ENCODE measurements around the gene SLC5A1.
A peak's percentile ranks its signal among the peaks of the same experiment; 100 is the strongest.
"Not testable (repeated sequence)": the region's sequence is repeated elsewhere in the genome, so short reads cannot be mapped to it uniquely, and the experiment has no call there.

The SLC5A1 gene

DNA sequence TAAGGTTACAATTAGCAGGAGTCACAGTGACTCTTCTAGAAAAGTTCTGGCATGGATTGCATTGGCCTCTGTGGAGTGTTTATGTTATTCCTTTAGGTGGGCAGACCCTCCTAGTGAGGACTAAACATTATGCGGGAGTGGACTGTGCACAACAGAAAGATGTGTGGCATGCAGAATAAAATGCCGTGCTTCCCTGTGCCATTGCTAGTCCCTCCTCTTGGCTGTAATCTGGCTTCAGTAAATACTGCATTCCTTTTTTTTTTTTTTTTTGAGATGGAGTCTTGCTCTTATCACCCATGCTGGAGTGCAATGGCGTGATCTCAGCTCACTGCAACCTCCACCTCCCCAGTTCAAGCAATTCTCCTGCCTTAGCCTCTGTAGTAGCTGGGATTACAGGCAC, 45.0 kb downstream of the SLC5A1 start:
- no peak for DNase-seq (ENCODE audit: low read depth)

DNA sequence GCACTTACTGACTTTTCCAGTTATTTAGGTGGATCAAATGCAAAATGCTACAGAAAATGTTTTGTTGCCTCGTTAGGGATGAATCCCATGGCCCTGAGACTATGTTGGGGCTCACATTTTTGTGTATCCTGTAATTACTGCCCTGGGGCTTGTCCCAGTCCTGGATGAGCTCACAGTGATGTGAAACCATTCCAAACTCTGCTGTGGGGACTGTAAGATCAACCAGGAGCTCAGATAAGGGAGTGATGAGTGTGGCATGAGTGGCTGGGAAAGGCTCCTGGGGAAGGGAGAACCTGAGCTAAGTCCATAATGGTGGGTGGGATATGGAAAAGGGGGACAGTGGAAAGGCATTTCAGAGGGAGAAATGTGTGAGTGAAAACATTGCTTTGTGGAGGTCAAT, 54.0 kb downstream of the SLC5A1 start:
- DNase-seq (ENCODE audit: low read depth) = no peak

DNA sequence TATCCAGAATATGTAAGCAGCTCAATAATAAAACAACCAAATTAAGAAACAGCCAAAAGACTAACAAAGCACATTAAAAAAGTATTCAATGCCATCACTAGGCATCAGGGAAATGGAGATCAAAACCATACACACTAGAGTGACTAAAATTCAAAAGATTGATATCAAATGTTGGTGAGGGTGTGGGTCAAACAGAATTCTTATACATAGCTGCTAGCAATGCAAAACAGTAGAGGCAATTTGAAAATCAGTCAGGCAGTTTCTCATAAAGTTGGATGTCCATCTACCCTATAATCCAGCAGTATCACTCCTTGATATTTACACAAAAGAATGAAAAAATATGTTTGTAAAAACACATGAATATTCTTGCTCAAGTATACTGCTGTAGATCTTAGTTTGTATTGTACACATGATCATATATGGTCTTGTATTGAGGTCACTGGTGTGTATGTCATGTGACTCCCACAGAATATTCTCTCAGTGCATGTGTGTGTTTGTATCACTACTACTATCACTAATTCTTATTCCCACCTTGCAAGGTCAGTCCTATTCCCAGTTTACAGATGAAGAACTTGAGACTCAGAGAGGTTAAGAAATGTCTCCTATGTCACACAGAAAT, 54.9 kb downstream of the SLC5A1 start:
- no peak for DNase-seq (ENCODE audit: low read depth)

DNA sequence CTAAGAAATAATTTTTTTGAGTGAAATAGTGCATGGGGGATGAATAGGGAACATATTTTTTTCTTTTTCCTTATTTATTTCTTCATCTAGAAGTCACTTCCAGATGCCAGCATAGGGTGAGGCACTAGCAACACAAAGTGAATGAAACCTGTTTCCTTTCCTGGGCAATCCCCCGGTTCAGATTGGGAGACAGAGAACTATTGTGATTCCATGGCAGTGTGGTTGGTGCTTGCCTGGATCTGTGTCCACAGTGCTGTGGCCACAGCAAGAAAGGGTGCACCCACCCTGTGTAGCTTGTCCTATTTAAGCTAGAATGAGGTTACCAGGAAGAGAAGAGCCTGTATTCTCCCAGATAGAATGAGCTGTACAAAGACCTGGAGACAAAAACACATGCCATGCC, 57.6 kb downstream of the SLC5A1 start:
- DNase-seq (ENCODE audit: low read depth) = no peak

DNA sequence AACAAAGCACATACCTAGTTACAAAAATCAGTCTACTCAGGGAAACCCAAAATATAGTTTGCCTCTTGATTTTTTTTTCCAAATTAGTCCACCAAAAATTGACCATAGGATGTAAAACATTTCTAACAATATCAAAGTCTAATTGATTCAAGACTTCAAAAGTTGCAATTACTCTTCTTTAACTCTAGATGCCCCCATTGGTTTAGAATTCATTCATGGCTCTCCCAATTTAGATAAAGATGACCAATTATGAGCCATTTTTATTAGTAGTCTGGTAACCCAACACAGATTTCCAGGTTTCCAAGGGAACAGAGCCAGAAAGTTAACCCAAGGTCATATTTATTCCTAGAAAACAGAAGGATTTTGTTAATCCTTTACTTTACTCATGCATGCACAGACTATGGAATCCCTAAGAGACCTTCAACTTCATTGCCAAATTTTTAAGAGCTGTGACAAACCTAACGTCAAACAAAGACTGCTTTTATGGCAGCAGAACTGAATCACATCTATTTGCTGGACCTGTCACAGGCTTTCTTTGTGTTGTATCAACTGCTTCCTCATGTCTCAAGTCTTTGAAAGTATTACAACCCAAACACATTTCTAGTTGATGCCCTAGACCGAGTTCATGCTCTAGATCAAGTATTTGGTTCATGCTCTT, 60.7 kb downstream of the SLC5A1 start:
- peak; percentile 2 for DNase-seq (ENCODE audit: low read depth)

DNA sequence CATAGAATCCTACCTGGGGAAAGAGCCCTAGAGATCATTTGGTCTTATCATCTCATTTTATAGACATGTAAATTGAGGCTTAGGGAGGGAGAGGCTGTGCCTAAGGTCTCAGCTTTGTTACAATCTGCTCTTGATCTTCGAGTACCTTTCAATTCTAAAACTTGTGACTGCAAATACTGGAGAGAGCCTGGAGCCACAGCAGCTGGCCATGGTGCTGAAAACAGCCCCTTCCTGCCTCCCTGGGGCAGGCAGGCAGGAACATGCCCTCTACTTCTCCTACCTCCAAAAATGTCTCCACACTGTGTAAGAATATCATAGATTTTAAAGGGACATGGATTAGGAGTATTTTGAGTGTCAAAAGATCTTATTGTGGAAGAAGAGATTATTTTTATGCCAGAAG, 63.9 kb downstream of the SLC5A1 start:
- no peak for DNase-seq (ENCODE audit: low read depth)

DNA sequence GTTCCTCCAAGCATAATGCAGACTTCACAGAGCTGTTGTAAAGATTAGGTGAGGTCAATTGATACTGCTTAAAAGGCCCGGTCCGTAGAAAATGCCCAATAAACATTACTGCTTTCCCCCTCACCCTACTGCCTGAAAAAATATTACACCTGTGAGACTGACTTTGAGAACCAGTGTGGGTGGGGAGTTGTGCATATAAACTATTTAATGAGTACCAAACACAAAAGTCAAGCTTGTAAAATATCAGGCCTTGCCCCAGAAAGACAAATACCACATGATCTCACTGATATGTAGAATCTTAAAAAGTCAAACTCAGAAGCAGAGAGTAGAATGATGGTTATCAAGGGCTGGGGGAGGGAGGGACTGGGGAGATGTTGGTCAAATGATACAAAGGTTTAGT, 69.3 kb downstream of the SLC5A1 start:
- DNase-seq (ENCODE audit: low read depth) = no peak

DNA sequence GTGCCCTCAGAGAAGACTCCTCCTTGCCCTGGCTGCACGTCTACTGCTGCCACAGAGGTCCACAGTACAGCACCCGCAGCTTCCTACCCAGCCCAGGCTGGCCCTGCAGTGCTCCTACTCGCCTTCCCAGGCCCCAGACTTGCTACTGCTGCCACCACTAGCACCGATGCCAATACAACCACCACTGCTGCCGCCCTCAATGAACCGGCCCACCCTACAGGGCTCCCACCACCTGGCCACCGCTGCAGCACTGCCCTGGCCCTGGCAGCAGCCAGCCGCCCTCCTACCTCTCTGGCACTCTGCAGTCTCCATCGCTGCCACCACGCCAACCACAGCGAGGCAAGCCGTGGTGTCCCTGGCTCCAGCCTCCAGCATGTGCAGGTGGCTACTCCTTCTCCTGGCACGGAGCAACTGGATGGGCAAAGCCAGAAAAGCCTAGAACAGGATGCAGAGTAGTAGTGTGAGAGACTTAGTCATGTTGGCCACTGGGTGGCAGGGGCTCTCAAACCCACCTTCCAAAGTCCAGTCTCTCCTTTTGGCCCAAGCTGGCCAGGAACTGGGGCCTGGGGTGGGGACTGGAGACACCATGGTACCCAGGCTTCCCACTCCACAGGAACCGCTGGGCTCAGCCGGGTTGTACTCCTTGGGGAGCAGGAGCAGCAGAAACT, 76.6 kb downstream of the SLC5A1 start:
- no peak for DNase-seq (ENCODE audit: low read depth)

DNA sequence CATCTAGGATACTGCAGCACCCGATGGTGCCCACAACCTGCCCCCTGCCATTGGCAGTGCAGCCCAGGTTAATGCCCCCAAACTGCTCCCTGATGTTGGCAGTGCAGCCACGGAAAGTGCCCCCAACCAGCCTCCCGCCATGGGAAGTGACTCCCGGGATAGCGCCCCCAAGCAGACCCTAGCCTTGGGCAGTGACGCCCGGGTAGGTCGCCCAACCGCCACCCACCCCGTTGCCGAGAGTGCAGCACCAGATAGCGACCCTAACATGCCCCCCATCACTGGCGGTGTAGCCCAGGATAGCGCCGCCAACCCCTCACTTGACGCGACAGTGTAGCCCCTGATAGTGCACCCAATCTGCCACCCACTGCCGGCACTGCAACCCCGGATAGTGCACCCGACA, 77.5 kb downstream of the SLC5A1 start:
- no peak for DNase-seq (ENCODE audit: low read depth)

DNA sequence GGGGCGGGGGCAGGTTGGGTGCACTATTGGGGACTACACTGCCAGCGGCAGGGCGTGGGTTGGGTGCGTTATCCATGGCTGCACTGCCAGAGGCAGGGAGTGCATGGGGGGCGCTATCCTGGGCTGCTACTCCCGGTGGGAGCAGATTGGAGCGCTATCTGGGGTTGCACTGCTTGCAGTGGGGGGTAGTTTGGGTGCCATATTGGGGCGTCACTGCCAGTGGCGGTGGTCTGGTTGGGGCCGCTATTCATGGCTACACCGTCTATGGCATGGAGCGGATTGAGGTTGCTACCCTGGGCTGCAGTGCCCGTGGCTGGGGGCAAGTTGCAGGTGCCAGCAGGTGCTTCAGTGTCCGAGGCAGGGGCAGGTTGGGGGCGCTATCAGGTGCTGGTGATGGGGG, 79.8 kb downstream of the SLC5A1 start:
- DNase-seq (ENCODE audit: low read depth) = no peak

DNA sequence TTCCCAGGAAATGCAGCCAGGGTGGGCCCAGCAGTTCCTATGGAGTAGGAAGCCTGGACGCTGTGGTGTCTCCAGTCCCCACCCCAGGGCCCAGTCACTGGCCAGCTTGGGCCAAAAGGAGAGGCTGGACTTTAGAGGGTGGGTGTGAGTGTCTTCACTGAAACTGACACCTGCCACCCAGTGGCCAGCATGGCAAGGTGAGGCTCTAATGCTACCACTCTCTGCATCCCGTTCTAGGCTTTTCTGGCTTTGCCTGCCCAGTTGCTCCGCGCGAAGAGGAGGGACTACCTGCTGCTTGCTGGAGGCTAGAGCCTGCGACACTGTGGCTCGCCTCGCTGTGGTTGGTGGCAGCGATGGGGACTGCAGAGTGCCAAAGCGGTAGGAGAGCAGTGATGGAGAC, 80.6 kb downstream of the SLC5A1 start:
- DNase-seq (ENCODE audit: low read depth) = no peak

DNA sequence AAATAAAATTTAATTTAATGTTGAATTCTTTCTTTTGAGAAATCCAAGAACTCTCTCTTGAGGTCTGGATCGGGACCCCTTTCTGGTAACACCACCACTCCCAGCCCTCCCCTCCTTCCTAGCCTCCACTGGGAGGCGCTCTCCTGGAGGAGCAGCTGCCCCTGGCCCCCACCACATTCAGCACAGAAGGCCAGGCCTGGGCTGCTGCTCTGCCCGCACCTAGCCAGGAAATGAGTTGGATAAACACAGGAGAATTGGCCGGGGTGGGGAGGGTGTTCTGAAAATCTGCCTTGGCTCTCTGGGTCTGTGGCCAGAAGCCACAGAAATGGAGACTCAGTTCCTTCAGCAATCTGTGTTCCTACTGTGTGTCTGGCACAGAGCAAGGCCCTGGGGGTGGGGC, 84.8 kb downstream of the SLC5A1 start:
- DNase-seq (ENCODE audit: low read depth) = no peak

DNA sequence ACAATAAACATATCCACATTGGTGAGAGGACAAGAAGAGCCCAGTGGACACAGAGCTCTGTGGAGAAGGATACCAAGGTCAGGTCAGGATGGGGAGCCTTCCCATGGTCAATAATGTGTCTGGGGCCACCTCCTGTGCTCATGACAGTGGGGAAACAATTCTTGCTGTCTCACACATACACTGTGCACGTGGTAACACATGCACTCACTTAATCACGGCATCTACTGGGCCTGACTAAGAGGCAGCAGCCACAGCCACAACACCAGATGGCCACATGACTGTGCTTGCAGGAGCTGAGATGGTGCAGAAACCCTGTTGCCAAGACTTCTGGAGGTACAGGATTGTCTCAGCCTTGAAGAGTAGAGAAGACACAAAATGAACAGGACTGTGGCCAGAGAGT, 87.4 kb downstream of the SLC5A1 start:
- no peak for DNase-seq (ENCODE audit: low read depth)

DNA sequence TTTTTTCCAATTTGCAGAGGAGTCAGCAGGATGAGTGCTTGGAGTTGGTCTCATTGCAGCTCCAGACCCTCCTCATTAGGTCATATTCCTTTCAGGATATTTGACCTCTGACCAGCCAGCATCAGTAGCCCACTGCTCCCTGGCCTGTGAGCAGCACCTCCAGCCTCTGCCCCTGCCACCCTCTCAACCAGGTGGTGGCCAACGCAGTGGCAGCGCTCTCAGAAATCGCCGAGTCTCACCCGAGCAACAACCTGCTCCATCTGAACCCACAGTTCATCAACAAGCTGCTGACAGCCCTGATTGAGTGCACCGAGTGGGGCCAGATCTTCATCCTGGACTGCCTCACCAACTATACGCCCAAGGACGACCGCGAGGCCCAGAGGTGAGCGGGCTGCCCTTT, 89.1 kb downstream of the SLC5A1 start:
- DNase-seq (ENCODE audit: low read depth) = no peak

DNA sequence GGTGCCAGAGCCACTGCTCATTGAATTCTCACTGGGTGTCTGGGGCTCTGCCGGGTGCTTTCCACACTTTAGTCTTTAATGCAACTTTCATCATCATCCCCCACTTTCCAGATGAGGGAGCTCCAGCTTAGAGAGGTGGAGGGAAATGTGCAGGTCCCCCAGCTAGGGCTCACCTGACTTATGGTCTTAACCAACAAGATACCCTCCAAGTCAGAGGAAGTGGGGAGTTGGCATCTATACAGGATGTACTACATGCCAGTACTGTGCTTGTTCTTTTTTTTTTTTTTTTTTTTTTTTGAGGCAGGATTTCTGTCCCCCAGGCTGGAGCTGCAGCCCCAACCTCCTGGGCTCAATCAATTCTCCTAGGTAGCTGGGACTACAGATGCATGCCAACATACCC, 89.7 kb downstream of the SLC5A1 start:
- DNase-seq (ENCODE audit: low read depth) = no peak

DNA sequence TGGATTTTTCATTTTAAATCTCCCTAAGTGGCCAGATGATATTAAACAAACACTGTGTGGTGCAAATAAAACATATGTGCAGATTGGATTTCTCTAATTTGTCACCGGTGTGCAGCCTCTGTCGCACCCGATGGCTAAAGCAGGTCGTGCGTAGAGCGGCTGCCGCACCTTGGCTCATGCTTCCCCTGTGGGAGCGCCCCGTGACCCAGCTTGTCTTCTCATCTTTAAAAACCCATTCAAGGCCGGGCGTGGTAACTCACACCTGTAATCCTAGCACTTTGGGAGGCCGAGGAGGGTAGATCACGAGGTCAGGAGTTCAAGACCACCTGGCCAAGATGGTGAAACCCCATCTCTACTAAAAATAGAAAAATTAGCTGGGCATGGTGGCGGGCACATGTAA, 91.7 kb downstream of the SLC5A1 start:
- DNase-seq (ENCODE audit: low read depth) = not testable (repeated sequence)

DNA sequence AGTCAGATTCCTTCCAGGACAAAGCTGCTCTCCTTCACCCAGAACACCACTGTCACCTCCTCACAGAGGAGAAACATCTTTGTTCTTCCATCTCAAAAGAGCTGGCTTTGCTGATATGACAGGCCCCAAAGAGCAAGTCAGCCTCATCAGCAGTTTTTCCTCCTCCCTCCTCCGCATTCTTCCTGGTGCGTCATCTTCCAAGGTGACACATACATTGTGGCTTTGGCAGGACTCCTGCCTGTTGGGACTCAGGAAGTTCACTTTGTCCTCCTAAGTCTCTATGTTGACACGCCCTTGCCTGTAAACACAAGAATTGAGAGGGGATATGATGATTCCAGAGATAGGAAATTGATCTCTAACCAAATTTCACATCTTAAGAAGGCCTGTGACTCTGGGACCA, 92.9 kb downstream of the SLC5A1 start:
- DNase-seq (ENCODE audit: low read depth) = peak; percentile 42

DNA sequence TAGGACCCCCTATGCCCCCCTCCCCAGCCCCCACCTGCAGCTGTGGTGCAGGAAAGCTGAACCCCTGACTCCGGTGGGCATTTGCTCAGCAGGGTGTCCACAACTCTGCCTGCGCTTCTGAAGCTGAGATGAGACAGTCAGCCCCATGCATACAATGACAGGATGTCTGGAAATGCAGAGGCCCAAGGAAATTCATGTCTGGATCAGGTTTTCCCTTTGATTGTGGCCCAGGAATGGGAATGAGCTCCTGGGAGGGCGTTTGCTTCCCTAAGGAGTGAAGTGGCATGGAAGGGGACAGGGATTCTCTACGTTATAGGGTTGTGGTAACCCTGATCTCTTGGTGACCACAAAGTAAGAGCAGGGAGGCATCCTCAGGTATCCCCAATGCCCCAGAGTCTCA, 93.8 kb downstream of the SLC5A1 start:
- not testable (repeated sequence) for DNase-seq (ENCODE audit: low read depth)

DNA sequence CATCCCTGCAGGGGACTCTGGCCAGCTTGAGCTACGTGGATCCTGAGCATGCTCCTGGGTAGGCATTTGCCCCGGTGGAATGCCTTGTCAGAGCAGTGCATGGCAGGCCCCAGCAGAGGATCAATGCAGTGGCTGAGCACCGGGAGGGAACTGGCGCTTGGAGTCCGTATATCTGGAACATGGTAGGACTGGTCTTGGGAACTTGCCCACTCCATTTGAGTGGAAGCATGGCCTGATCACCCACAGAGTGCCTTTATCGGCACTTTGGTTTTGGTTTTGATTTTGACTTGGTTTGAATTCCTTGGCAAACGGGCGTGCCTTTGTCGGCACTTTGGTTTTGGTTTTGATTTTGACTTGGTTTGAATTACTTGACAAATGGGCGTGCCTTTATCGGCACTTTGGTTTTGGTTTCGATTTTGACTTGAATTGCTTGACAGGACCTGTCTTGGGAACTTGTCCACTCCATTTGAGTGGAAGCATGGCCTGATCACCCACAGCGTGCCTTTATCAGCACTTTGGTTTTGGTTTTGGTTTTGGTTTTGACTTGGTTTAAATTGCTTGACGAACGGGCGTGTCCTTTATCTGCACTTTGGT, 94.8 kb downstream of the SLC5A1 start:
- not testable (repeated sequence) for DNase-seq (ENCODE audit: low read depth)

DNA sequence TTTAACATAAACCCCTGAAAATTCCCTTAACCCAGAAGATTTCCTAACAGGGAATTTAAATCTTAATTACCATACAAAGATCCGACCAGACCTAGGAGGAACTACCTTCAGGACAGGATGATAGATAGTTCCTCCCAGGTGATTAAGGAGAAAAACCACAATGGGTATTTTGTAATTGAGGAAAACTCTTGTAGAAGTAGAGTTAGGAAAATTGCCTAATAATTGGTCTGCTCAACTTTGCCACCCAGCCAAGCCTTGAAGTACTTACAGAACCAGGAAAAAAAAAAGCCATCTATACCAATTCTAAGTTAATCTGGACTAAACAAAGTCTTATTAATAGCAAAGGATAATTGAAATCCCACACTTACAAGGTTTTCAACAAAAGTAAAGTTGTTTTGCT, 95.5 kb downstream of the SLC5A1 start:
- DNase-seq (ENCODE audit: low read depth) = not testable (repeated sequence)

DNA sequence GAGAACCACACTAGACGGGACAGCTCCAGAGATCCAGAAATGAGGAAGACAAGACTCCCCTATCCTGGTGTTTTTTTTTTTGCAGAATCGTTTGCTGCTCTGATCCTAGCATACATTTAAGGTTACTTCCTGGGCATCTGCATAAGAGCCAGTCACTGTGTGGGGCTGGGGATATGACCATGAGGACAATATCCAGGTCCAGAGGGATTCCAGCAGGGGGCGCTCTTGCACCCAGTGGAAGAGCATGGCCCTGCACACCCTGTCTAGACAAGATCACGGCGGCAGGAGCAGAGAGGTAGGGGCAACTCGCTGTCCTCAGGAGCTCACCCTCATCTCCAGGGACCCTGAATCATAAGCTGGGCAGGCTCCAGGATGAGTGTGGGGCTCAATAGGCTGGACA, 97.6 kb downstream of the SLC5A1 start:
- DNase-seq (ENCODE audit: low read depth) = not testable (repeated sequence)

DNA sequence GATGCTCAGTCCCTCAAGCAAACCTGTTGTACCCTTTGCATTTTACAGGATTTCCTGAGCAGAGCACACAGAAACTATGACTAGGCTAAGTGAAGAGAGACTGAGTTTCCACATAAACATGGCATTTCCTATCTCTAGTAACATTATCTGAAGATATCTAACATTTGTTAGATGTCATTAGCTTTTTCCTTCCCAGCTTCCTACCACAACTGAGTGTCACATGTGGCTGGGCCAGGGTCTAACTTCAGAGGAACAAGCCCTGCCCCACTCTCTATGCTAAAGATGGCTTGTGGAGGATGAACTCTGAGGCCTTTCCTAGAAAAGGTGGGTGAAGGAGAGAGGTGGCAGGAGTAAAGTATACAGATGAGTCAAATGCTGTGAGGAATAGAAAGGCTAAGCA, 99.5 kb downstream of the SLC5A1 start:
- no peak for DNase-seq (ENCODE audit: low read depth)
